GDM1 (cell line): Measurements from ENCODE around the gene GALNT14.

Experiments used
- DNase-seq: peaks from one replicate; lab custom pipeline; 2025; lab: John Stamatoyannopoulos, UW

Gene GALNT14

DNA sequence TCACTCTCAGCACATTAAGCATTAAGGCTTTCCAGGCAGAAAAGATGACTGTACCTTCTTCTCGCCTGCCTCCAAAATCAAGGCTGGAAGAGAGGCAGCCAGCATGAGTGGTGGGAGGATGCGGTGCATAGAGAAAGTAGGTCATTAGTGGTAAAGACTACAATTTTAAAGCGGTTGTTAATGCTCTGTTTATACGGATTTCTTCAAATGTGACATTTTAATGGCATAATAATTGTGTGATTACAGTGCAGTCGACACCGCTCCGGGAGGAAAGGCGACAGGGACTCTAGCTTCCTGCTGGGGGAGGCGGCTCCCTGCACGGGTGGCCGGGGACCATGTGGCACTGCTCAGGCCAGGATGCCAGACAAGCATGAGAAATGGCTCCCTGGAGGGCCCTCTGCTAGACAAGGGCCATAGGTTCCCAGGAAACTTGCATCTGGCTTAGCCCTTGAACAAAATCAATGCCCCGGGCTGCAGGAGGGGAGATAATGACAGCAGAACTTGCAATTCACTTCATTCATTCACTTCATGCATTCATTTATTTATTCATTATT lies 129.6 kb downstream of the GALNT14 start:
- DNase-seq: no peak

DNA sequence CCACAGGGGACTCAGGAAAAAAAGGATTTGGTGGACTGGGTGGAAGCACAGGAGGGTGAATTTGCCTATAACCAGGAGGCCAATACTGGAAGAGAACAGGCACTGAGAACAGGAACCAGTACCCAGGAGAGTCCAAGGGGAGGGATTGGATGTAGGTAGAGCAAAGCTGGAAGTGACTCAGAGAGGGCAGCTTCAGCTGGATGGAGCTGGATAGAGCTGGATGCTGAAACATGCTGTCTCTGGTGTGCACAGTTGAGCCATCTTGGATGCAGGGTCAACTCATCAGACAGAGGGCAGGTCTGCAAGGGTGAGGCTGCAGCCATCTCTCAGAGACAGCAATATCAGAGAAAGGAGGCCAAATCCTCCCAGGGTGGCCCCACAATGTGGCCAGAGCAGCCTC lies 134.0 kb downstream of the GALNT14 start:
- no peak for DNase-seq

DNA sequence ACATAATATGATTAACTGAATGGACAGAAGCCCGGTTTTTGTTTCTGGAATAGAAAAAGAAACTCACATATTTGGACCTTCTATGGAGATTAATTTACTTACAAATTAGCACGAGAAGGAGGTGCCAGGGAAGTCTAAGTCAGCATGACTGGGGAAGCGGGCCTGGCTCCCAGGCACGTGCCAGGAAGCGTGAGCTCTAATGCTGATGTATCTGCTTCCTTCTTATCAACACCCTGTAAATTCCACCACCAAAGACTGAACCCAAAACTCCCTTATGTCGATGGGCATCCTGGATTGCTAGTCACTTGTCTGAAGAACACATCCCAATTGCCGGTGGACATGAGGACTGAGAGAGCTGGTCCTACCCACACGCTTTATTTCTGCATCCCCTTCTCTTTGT lies 134.5 kb downstream of the GALNT14 start:
- DNase-seq: no peak

DNA sequence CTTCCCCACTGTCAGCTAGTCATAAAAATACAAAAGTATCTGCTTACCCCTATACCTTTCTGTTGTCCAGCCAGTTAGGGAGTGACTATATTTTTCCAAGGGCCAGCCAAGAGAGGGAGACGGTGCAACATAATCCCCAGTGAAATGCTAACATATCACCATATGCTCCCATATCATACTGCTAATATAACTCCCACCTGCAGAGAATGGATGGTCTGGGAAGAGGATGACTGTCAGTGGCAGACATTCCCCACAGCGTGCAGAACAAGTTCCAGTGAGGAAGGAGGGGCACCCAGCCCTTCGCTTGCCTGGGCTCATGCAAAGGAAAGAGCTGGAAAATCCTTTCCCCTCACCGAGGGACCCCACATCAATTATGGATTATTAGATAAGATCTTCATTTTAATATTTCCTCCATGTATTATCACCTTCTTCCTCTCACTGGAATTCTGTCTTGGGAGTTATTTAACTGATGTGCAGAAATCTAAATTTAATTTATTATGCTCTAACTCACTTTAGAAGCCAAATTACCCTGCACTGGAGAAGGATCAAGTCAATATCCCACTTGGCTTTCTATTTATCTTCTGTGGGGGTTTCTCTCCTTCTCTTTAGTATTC lies 135.6 kb downstream of the GALNT14 start:
- no peak for DNase-seq

DNA sequence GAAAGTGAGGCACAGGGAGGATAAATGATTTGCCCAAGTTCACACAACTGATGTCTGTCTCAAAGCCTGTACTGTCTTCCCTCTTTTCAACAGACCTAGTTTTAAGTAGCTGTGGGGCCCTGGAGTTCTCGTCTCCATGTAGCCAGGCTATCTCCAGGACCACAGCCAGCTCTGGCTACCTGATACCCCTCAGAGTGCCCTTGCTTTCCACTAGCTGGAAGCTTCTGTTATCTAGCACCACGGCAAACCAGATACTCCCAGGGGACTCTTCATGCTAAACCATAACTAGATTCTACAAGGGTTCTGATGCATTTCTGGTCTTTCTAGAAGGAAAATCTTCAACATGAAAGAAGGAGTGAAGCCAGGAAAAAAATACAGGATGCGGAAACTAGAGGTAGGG lies 137.3 kb downstream of the GALNT14 start:
- DNase-seq: no peak

DNA sequence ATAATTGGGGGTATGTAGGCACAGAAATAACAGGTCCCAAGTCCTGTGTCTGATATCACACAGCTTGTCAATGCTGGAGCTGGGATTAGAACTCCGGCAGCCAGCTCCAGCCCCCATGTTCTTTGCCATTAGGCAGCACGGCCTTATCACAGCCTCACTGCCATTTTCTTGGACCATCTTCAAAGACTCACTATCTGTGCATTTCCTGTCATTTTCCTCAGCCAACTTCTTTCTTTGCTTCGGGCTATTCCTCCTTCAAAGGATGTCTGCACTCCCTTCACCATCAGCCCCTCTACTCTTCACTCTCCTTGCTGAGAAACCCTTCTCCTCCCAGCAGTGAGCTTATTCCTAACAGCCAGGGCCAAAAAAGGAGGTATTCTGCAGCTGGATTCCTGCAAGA lies 139.6 kb downstream of the GALNT14 start:
- no peak for DNase-seq

DNA sequence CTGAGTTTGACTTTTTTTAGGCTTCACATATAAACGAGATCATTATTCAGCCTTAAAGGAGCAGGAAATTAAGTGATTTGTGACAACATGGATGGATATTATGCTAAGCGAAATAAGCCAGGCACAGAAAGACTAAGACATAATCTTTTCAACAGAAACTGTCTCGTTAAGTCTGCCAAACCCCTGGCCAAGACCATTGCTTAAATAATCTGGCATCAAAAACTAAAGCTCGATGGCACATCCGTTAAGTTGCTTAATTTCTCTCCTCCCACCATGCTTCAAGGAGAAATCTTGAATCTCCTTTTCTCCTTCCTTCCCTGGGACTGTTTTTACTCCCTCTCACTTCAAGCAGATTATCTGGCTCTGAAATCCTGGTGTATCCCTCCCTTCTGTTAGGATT lies 140.3 kb downstream of the GALNT14 start:
- no peak for DNase-seq

DNA sequence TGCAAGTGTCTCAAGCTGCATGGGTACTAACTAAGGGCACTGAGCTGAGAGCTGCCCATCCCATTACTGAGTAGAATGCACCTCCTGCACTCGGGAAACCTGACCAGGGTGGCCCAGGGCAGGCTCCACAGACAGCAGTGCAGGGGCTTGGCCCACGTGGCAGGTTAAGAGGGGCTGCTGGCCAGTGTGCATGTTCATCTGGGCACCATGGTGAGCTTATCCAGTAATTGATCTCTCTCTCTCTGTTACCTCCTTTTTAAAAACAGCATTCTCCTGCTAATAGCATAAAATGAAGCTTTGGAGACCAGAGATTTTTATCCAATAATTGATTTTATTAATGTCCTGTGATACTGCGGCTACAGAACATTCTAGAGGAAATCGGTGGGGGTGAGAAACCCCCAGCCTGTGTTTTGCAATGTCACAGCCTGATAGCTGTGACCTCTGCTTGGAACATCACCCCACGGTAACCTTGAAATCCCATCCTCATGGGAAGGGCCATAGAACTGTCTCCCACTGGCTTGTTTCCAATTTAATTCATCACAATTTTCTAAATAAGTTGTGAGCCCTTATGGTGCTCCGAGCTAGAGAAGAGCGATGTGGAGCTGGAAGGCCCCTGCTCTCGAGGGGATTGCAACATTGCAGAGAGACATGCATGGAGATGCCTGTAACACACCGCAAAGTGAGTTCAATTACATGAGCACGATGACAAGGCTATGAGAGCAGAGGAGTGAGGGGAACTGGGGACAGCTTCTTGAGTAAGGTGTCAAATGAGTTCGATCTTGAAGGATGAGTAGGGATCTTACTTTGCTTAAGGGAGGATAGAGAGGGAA lies 143.8 kb downstream of the GALNT14 start:
- no peak for DNase-seq

DNA sequence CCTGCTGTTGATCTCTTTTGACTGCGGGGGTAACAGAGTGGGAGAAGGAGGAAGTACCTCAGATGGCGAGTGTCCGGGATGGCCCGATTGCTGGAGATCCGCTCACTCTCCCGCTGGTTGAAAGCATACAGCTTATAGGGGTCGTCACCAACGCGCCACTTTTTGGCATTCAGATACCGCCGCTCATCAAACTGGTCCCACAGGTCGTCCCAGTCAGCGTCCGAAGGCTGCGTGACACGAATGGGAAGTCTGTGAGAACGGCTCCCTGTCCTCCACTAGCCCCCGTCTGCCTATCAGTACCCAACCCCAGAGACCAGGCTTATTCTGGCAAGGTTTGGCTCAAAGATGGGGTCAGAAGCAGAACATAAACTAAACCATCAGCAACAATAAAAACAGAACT lies 145.5 kb downstream of the GALNT14 start:
- no peak for DNase-seq

DNA sequence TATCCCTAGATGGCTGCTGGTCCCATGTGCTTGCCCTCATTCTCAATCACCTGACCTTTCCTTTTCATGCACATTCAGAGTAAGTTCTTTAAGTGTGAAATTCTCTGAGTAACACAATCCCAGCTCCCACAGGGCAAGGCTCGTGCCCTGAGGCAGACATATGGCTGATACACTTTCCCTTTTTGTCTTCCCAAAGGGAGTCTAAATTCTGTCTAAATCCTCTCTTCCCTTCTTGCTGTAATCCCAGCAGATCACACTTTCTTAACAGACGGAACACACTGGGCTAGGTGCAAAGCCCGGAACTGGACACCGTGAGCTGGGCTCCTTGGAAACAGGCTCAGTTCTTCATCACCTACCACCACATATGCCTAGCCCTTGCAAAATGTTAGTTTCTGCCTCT lies 147.6 kb downstream of the GALNT14 start:
- DNase-seq: no peak

DNA sequence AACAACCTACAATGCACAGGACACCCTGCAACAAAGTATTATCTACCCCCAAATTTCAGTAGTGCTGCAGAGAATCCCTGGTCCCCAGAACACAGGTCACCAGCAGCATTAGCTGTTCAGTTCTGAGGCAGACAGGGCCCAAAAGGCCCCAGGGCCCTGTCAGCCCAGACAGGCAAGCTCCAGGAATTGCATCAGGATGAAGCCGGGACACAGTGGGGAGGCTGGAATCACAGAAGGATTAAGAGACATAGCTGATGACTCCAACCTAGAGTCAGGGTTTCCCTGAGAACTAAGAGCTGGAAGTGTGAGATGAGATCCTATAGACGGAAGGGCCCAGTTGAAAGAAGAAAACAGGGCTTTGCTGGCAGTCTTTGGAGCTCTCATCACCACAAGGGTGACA lies 148.1 kb downstream of the GALNT14 start:
- DNase-seq: no peak

DNA sequence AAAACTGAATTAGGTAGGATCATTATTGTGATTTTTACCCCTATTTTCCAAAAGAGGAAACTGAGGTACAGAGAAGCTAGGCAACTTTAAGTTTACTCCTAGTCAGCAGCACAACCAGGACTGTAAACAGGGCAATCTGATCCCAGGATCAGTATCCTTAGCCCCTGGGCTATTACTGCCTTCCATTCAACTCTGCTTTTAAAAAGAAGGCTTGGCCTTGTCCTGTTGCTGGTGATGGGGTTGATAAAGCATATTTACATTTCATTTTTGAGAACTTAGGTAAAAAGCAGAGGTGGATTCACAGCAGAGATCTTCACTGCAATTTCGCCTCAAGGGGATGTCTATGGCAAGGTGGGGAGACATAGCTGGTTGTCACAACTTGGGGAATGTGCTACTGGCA lies 148.5 kb downstream of the GALNT14 start:
- no peak for DNase-seq

DNA sequence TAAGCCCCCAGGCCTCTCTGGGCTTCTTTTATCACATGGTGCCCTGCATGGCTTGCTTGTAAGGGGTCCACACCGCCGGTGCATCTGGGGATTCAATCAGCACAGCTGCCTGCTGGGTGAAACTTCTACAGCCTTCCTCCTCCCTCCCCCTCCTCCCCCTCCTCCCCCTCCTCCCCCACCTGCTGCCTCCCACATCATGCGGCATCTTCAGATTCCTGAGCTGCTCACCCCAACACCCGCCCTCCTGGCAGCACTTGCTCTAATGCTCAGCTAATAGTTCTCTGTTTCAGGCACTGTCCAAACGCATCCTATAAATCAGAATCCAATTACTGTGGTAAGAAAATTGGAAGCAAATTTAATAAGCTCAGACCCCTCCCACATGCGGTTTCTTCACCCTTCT lies 150.7 kb downstream of the GALNT14 start:
- DNase-seq: no peak

DNA sequence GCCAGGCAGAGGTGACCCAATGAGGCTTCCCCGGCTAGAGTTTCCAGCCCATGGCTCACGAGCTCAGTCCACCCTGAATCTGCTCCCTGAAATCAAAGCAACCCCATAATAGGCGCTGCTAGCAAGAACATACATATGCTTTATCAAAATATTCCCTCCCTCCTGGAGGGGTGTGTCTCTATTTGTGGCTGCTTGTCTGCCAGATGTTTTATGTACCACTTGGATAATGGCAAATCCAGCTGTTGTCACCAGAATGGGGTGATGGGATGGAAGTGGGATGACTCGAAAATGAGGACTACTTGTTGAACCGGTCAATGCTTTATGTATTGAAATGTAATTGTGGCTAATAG lies 152.0 kb downstream of the GALNT14 start:
- DNase-seq: no peak

DNA sequence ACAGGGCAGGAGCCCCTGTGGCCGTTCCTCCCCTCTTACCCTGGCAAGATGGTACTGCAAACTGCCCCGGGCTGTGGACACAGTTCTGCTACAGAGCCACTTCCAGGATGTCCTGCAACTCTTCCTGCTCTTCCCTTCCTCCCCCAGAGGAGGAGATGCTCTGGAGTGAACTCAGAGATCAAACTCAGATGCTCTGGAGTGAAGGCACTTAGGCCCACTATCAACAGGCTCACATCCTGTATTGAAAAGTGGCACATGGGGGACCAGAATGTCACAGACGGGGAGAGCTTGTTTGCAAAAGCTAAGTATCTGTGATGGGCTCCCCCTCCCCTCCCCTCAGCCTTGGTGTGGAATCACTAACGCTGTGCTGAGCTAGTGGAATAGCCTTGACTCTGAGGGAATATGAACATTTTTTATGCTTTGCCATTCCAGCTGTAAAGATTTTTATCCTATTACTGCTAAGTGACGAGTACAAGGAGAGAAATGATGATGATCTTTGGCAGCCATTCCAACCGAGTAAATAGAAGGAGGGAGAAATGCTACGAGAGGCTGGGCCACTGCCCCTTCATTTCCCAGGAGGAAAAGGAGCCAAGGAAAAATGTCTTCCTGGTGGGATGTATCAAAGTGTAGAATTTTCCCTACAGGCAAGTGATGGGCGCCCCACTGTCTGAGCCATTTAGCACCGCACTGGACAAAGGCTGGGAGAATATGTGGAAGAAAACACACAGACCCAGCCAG lies 152.6 kb downstream of the GALNT14 start:
- DNase-seq: no peak

DNA sequence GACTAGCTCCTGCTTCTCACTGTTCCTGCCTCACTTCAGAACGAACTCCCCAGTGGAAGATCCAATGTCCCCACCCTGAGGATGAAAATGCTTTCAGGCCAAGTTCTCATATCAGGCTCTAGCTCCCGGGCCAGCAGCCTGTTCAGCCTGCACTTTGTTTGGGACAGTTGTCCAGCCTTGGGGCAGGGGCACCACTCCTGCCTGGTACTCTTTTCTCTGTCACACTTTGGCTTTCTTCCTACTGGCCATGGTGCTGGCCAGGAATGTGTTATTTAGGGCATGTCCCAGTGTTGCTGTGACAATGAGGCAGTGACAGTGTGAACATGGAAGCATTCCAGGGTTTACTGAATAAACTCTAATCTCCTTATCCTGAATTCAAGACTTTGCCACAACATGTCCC lies 154.1 kb downstream of the GALNT14 start:
- no peak for DNase-seq

DNA sequence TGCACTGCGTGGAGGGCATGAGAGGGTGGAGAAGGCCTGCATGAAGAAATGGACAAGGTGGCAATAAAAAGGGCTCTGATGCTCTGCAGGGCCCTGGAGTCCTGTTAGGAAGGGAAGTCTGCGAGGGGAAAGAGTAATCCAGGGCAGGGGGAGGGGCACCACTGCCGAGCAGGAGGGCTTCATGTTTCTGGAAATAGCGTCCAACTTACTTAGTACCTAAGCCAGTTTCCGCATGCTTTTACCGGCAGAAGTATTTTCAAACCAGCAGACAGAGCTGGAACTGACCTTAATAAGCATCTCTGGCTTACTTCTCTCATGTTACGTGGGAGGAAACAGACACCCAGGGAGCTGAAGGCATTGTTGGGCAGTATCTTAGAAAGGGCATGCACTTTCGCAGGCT lies 156.7 kb downstream of the GALNT14 start:
- no peak for DNase-seq

DNA sequence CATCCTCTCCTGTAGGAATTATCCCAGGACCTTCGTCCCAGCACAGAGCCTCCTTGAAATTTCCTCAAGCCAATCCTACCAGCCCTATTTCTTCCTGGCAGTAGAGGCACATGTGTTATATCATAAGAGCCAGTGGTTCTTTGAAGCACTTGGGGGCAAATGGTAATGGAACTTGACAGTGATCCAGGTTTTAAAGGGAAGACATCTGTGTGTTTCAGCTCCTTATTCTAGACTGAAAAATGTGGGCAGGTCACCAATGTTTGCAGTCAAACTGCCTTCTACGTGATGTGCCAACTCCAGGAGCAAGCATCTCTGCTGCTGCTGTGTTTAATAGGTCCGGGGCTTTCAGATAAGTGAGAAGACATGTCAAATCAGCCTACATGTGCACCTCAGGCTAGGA lies 157.1 kb downstream of the GALNT14 start:
- no peak for DNase-seq

DNA sequence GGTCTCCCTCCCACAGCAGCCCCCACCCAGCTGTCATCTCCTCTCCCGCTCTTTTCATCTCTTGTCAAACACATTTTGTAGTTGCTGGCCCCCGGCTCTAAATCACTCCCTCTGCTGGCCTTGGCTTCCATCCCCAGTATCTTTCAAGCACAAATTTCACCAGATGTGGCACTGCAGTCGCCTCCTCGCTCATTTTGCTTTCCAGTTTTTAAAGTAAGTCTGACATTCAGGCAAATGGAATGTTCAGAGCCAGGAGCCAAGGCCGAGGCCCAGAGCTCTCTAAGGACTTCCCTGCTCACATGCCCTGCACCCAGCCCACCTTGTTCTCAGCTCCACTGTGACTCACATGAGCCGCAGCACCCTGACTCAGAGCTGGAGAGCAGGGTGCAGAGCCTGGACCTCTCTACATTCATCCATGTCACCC lies 158.4 kb downstream of the GALNT14 start:
- DNase-seq: no peak

DNA sequence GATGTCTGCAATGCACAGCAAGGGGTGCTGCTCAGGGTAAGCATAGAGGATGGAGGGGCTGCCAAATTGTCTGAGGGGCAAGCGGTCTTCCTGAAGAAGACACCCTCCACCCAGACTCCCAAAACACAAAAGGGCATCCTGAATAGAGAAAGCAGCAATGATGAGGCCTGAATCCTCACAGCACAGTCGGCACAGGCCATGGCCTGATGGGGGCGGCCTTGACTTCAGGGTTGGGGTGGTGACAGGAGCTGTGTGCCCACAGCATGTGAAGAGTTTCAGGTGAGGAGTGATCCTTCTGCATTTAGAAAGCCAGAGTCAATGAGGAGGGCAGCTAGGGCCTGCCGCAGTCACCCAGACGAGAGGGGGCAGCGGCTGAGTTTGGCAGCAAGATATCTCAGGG lies 159.4 kb downstream of the GALNT14 start:
- no peak for DNase-seq

DNA sequence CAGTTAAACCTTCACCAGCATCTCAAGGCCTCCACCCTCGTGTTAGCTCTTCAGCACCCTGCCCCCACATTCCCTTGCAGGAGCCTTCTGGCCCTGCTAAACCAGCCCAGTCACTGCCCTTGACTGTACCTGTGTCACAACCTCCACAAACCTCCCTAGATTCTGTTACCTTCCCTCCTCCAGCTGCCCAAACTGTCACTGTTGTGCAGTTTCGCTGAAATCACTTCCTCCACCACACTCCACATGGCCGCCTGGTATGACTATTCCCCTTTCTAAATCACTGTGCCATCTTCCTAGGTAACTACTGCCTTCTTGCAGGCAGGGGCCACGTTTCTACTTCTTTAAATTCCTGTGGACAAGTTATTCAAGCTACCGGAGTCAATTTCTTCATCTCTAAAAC lies 160.2 kb downstream of the GALNT14 start:
- DNase-seq: no peak

DNA sequence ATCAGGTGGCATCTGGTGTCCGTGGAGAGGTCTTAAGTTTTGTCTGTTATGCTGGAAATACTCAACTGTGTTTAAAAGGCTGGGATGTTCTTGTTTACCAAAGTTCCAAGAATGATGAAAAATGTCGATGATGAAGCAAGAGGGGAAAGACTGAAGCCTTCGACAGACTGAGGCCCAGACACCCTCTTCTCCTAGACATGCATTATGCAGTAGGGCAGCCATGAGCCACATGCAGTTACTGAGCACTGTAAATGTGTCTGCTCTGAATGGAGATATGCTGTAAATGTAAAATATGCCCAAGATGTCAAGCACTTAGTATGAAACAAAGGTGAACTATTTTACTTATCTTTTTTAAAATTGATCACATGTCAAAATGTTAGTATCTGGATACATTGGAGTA lies 163.1 kb downstream of the GALNT14 start:
- DNase-seq: no peak

DNA sequence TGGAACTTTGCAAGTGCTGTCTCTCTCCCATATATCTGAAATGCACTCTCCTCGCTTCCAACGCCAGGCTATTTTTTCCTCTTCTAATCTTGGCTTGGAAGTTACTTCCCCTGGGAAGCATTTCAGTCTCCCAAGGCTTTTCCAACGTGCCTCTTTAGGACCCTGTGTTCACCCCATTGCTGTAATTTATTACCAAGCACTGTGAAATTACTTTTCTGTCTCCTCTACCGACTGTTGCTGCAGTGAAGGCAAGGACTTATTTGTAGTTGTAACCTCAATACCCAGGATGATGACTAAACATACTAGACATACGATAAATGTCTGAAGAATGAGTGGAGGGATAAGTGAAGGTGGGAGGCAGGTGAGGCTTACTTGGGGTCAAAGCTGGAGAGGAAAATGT lies 163.7 kb downstream of the GALNT14 start:
- no peak for DNase-seq
